Liver (tissue), 9 donors: ENCODE results near the gene TWNK. TPM values are rescaled to one million over a fixed set of nuclear protein-coding genes. Genes with fewer than 3 reads are reported as not detected.
A peak's percentile ranks its signal among the peaks of the same experiment; 100 is the strongest.

Experiments
- DNase-seq: peaks from one replicate; pipeline ENCODE4 v3.0.0-alpha.2; 2017; ENCODE audit warnings: low spot score
- H3K27ac ChIP-seq, 2 donors: one replicate each; pipeline ENCODE4 v1.7.0; 2013; ENCODE audit warnings: inconsistent platforms in 2 of 2, low read length in 2 of 2, control low read depth in 1 of 2, low read depth in 1 of 2, mild to moderate bottlenecking in 1 of 2
- H3K27me3 ChIP-seq, 4 donors: one replicate each; pipeline versions ENCODE4 v1.6.1 to v1.7.0; 2013; ENCODE audit warnings: low read length in 3 of 4, inconsistent platforms in 1 of 4, mild to moderate bottlenecking in 1 of 4, moderate library complexity in 1 of 4; ENCODE audit not compliant: control insufficient read depth in 4 of 4, insufficient read depth in 4 of 4
- H3K36me3 ChIP-seq, 4 donors: one replicate each; pipeline versions ENCODE4 v1.6.1 to v1.7.0; 2013; ENCODE audit warnings: low read length in 3 of 4, mild to moderate bottlenecking in 3 of 4, low read depth in 1 of 4, moderate library complexity in 1 of 4; ENCODE audit not compliant: control insufficient read depth in 4 of 4, insufficient read depth in 3 of 4
- H3K4me1 ChIP-seq, 4 donors: one replicate each; pipeline versions ENCODE4 v1.6.1 to v1.7.0; 2013; ENCODE audit warnings: low read length in 3 of 4, mild to moderate bottlenecking in 3 of 4, moderate library complexity in 1 of 4; ENCODE audit not compliant: control insufficient read depth in 4 of 4, insufficient read depth in 4 of 4
- H3K4me3 ChIP-seq, 3 donors: one replicate each; pipeline versions ENCODE4 v1.6.1 to v1.7.0; 2013; ENCODE audit warnings: low read length in 3 of 3, control low read depth in 1 of 3, low read depth in 1 of 3, mild to moderate bottlenecking in 1 of 3
- H3K9ac ChIP-seq, 2 donors: one replicate each; pipeline ENCODE4 v1.7.0; 2013; ENCODE audit warnings: low read length in 2 of 2, mild to moderate bottlenecking in 2 of 2, moderate library complexity in 2 of 2, control low read depth in 1 of 2, low read depth in 1 of 2
- H3K9me3 ChIP-seq, 4 donors: one replicate each; pipeline versions ENCODE4 v1.6.1 to v1.7.0; 2013; ENCODE audit warnings: low read length in 3 of 4; ENCODE audit not compliant: control insufficient read depth in 4 of 4
- EGR1 ChIP-seq, 2 donors: IDR thresholded peaks; 2 replicates each; pipeline ENCODE4 v1.6.1; 2016 to 2018; ENCODE audit warnings: antibody characterized with exemption in 2 of 2, low read depth in 2 of 2
- FOXA1 ChIP-seq: IDR thresholded peaks from 2 replicates; pipeline ENCODE4 v1.6.1; 2016; ENCODE audit warnings: antibody characterized with exemption
- FOXA2 ChIP-seq: IDR thresholded peaks from 2 replicates; pipeline ENCODE4 v1.6.1; 2016; ENCODE audit warnings: antibody characterized with exemption
- GABPA ChIP-seq, 2 donors: IDR thresholded peaks in 1 of 2; conservative IDR thresholded peaks in 1 of 2; 2 replicates each; pipeline ENCODE4 v1.6.1; 2016; ENCODE audit warnings: antibody characterized with exemption in 2 of 2, mild to moderate bottlenecking in 1 of 2, moderate library complexity in 1 of 2
- HNF4A ChIP-seq, 2 donors: conservative IDR thresholded peaks; 2 replicates each; pipeline ENCODE4 v1.6.1; 2016; ENCODE audit warnings: antibody characterized with exemption in 2 of 2, mild to moderate bottlenecking in 2 of 2
- HNF4G ChIP-seq: IDR thresholded peaks from 2 replicates; pipeline ENCODE4 v1.6.1; 2016; ENCODE audit warnings: antibody characterized with exemption
- JUND ChIP-seq, 2 donors: IDR thresholded peaks; 2 replicates each; pipeline ENCODE4 v1.6.1; 2016; ENCODE audit warnings: antibody characterized with exemption in 2 of 2
- NR2F2 ChIP-seq: IDR thresholded peaks from 2 replicates; pipeline ENCODE4 v1.6.1; 2016; ENCODE audit warnings: antibody characterized with exemption
- RAD21 ChIP-seq, 2 donors: IDR thresholded peaks; 2 replicates each; pipeline ENCODE4 v1.6.1; 2016; ENCODE audit warnings: antibody characterized with exemption in 2 of 2, mild to moderate bottlenecking in 2 of 2
- RXRA ChIP-seq, 2 donors: IDR thresholded peaks; 2 replicates each; pipeline ENCODE4 v1.6.1; 2017 to 2018; ENCODE audit warnings: antibody characterized with exemption in 2 of 2, mild to moderate bottlenecking in 1 of 2
- SP1 ChIP-seq: IDR thresholded peaks from 2 replicates; pipeline ENCODE4 v1.6.1; 2018; ENCODE audit warnings: antibody characterized with exemption, mild to moderate bottlenecking
- TAF1 ChIP-seq: conservative IDR thresholded peaks from 2 replicates; pipeline ENCODE4 v1.6.1; 2016; ENCODE audit warnings: antibody characterized with exemption, mild to moderate bottlenecking
- YY1 ChIP-seq: IDR thresholded peaks from 2 replicates; pipeline ENCODE4 v1.6.1; 2016; ENCODE audit warnings: antibody characterized with exemption, mild to moderate bottlenecking
- WGBS: extraction: QIAGEN DNeasy Blood & Tissue Kit; methylation state at CpG from one replicate; pipeline ENCODE4 v1.1.7; 2013; 5-methylcytosine and 5-hydroxymethylcytosine counted together
- polyA plus RNA-seq, 2 donors: library from polyadenylated mRNA; stranded (reverse) in 1 of 2; unstranded in 1 of 2; fragments of 200-250 nt in 1 of 2; fragments of >200 nt in 1 of 2; fragmentation: Nextera tagmentation in 1 of 2; extraction: Ambion mirVana in 1 of 2; gene quantifications; one replicate each; pipeline versions ENCODE4 v1.2.1 to v1.2.3, GENCODE V29; 2013 to 2015
- total RNA-seq, 2 donors: library from RNA; depleted of rRNA; stranded (reverse); fragments of >200 nt; gene quantifications; one replicate each; pipeline ENCODE4 v1.2.3, GENCODE V29; 2014
- TF ChIP-seq, protein P1 (sequence below): IDR thresholded peaks from 2 replicates; pipeline ENCODE4 v1.6.1; 2016; ENCODE audit warnings: antibody characterized with exemption
- TF ChIP-seq, protein P2 (sequence below): IDR thresholded peaks from 2 replicates; pipeline ENCODE4 v1.6.1; 2016; ENCODE audit warnings: antibody characterized with exemption
- TF ChIP-seq, protein P3 (sequence below): IDR thresholded peaks from 2 replicates; pipeline ENCODE4 v1.6.1; 2016; ENCODE audit warnings: antibody characterized with exemption, mild to moderate bottlenecking
- TF ChIP-seq, protein P4 (sequence below): fragments of 150-350 bp; IDR thresholded peaks from 2 replicates; pipeline ENCODE4 v1.5.1; 2017; ENCODE audit warnings: improper control_type of control experiment, low read depth, low read length; ENCODE audit not compliant: missing input control
- TF ChIP-seq, protein P5 (sequence below): IDR thresholded peaks from 2 replicates; pipeline ENCODE4 v1.6.1; 2016; ENCODE audit warnings: antibody characterized with exemption
- donor health status: healthy.
- donor health status: healthy.
- donor health status: healthy.
- donor health status: healthy.
- donor health status: healthy.

TWNK gene
- total and polyA plus RNA-seq, 4 donors = 1.6 to 6.2 (median 4.4) TPM

DNA sequence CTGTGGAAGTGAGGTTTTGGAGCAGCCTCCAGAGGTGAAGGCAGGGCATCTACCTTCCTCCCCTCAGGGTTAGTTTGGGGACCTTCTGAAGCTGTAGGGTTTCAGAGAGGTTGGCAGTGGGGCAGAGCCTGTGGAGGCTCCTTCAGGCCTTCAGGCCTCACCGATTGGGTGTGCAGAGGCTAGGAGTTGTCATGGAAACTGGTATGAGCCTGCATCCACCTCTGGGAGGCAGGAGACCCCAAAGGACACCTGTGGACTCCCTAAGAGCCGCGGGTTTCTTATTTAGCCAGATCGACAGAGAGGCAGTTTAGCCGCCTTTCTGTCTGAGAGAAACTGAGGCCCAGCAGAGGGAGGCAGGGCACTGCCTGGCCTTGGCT, 14.3 kb downstream of the TWNK start:
- Histone ChIP-seq H3K4me1 (peaks cover 0 to 25% (median 15%) of the 10 kb centered on the region in 4 donors), H3K36me3 (peaks cover 0 to 14% (median under 1%) of the 10 kb centered on the region in 4 donors), H3K27ac (peak overlapping the region; percentile 42 to 67), H3K4me3 (no peak overlapping the region), H3K9ac (peak overlapping the region in 1 of 2 donors; percentile 56), H3K27me3 (no peaks in the 10 kb centered on the region), H3K9me3 (no peaks in the 10 kb centered on the region)
- no peak for DNase-seq
- no peak for TF ChIP-seq TAF1
- TF ChIP-seq HNF4A (conservative IDR thresholded peaks at IDR 0.05) = no peak
- no peak for TF ChIP-seq FOXA1
- TF ChIP-seq EGR1 (IDR thresholded peaks at IDR 0.05; ENCODE audit: low read depth in 2 of 2) = no peak
- TF ChIP-seq RAD21 (IDR thresholded peaks at IDR 0.05) = no peak
- TF ChIP-seq YY1 = no peak
- TF ChIP-seq, protein P1, sequence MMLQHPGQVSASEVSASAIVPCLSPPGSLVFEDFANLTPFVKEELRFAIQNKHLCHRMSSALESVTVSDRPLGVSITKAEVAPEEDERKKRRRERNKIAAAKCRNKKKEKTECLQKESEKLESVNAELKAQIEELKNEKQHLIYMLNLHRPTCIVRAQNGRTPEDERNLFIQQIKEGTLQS = no peak
- no peak for TF ChIP-seq HNF4G
- TF ChIP-seq, protein P2, sequence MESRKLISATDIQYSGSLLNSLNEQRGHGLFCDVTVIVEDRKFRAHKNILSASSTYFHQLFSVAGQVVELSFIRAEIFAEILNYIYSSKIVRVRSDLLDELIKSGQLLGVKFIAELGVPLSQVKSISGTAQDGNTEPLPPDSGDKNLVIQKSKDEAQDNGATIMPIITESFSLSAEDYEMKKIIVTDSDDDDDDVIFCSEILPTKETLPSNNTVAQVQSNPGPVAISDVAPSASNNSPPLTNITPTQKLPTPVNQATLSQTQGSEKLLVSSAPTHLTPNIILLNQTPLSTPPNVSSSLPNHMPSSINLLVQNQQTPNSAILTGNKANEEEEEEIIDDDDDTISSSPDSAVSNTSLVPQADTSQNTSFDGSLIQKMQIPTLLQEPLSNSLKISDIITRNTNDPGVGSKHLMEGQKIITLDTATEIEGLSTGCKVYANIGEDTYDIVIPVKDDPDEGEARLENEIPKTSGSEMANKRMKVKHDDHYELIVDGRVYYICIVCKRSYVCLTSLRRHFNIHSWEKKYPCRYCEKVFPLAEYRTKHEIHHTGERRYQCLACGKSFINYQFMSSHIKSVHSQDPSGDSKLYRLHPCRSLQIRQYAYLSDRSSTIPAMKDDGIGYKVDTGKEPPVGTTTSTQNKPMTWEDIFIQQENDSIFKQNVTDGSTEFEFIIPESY = no peak
- TF ChIP-seq, protein P3, sequence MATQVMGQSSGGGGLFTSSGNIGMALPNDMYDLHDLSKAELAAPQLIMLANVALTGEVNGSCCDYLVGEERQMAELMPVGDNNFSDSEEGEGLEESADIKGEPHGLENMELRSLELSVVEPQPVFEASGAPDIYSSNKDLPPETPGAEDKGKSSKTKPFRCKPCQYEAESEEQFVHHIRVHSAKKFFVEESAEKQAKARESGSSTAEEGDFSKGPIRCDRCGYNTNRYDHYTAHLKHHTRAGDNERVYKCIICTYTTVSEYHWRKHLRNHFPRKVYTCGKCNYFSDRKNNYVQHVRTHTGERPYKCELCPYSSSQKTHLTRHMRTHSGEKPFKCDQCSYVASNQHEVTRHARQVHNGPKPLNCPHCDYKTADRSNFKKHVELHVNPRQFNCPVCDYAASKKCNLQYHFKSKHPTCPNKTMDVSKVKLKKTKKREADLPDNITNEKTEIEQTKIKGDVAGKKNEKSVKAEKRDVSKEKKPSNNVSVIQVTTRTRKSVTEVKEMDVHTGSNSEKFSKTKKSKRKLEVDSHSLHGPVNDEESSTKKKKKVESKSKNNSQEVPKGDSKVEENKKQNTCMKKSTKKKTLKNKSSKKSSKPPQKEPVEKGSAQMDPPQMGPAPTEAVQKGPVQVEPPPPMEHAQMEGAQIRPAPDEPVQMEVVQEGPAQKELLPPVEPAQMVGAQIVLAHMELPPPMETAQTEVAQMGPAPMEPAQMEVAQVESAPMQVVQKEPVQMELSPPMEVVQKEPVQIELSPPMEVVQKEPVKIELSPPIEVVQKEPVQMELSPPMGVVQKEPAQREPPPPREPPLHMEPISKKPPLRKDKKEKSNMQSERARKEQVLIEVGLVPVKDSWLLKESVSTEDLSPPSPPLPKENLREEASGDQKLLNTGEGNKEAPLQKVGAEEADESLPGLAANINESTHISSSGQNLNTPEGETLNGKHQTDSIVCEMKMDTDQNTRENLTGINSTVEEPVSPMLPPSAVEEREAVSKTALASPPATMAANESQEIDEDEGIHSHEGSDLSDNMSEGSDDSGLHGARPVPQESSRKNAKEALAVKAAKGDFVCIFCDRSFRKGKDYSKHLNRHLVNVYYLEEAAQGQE = no peak
- TF ChIP-seq, protein P4, sequence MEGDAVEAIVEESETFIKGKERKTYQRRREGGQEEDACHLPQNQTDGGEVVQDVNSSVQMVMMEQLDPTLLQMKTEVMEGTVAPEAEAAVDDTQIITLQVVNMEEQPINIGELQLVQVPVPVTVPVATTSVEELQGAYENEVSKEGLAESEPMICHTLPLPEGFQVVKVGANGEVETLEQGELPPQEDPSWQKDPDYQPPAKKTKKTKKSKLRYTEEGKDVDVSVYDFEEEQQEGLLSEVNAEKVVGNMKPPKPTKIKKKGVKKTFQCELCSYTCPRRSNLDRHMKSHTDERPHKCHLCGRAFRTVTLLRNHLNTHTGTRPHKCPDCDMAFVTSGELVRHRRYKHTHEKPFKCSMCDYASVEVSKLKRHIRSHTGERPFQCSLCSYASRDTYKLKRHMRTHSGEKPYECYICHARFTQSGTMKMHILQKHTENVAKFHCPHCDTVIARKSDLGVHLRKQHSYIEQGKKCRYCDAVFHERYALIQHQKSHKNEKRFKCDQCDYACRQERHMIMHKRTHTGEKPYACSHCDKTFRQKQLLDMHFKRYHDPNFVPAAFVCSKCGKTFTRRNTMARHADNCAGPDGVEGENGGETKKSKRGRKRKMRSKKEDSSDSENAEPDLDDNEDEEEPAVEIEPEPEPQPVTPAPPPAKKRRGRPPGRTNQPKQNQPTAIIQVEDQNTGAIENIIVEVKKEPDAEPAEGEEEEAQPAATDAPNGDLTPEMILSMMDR = no peak
- TF ChIP-seq, protein P5, sequence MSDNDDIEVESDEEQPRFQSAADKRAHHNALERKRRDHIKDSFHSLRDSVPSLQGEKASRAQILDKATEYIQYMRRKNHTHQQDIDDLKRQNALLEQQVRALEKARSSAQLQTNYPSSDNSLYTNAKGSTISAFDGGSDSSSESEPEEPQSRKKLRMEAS = no peak
- no peak for TF ChIP-seq SP1
- no peak for TF ChIP-seq JUND (IDR thresholded peaks at IDR 0.05)
- no peak for TF ChIP-seq NR2F2
- no peak for TF ChIP-seq RXRA (IDR thresholded peaks at IDR 0.05)
- TF ChIP-seq GABPA (IDR thresholded peaks at IDR 0.05 in 1 of 2, conservative IDR thresholded peaks at IDR 0.05 in 1 of 2) = no peak
- no peak for TF ChIP-seq FOXA2
- WGBS = 82% methylated on average over 5 of the region's 5 CpGs
